MCF 10A (cell line): ENCODE data around the gene UVRAG. TPM values are rescaled to one million over a fixed set of nuclear protein-coding genes. Genes with fewer than 3 reads are reported as not detected.

Experiments
- BruUV-seq: library from RNA; stranded (reverse); fragments of 400-500 nt; replicated peaks from 2 replicates; lab custom pipeline; 2021; lab: Mats Ljungman, UMichigan
- CTCF ChIA-PET: fragments of 300-600 bp; sonication (Branson Sonifier 250); formaldehyde crosslinking; extraction: SDS; loops from one replicate; lab custom pipeline; 2021; ENCODE audit warnings: antibody characterized with exemption, inconsistent platforms; lab: Yijun Ruan, JAX
- POLR2A ChIA-PET: fragments of 300-600, 350-650 bp; sonication (Branson Sonifier 250); formaldehyde crosslinking; extraction: SDS; loops from one replicate; lab custom pipeline; 2020; ENCODE audit warnings: antibody characterized with exemption, inconsistent platforms; lab: Yijun Ruan, JAX
- DNase-seq: peaks from one replicate; pipeline ENCODE4 v3.0.0-alpha.2; 2018; ENCODE audit not compliant: unreplicated experiment
- H3K27ac Mint-ChIP-seq: one replicate; pipeline ENCODE4 v1.8.0; 2022; ENCODE audit warnings: mild to moderate bottlenecking, low read depth, mixed read lengths; ENCODE audit not compliant: unreplicated experiment
- H3K27me3 Mint-ChIP-seq: one replicate; pipeline ENCODE4 v1.8.0; 2022; ENCODE audit warnings: mixed read lengths; ENCODE audit not compliant: insufficient read depth, unreplicated experiment
- H3K36me3 Mint-ChIP-seq: one replicate; pipeline ENCODE4 v1.8.0; 2022; ENCODE audit warnings: mild to moderate bottlenecking, moderate library complexity, mixed read lengths; ENCODE audit not compliant: insufficient read depth, unreplicated experiment
- H3K4me1 Mint-ChIP-seq: one replicate; pipeline ENCODE4 v1.8.0; 2022; ENCODE audit warnings: mixed read lengths; ENCODE audit not compliant: insufficient read depth, unreplicated experiment
- H3K4me3 Mint-ChIP-seq: one replicate; pipeline ENCODE4 v1.8.0; 2022; ENCODE audit warnings: mild to moderate bottlenecking, moderate library complexity, mixed read lengths; ENCODE audit not compliant: unreplicated experiment
- H3K9me3 Mint-ChIP-seq: one replicate; pipeline ENCODE4 v1.8.0; 2022; ENCODE audit warnings: mixed read lengths; ENCODE audit not compliant: unreplicated experiment
- intact Hi-C: fragments of 100-400 bp; cut with micrococcal nuclease; formaldehyde crosslinking; loops from 2 replicates; pipeline ENCODE4 v1.14.1; 2022
- total RNA-seq: library from RNA; stranded (reverse); gene quantifications from 2 replicates; pipeline ENCODE4 v1.2.3, GENCODE V29; 2022
- TF ChIP-seq, protein P1 (sequence below): fragments of 200-600 bp; IDR thresholded peaks from one replicate; pipeline ENCODE4 v1.8.0; 2022; ENCODE audit warnings: antibody characterized with exemption, mild to moderate bottlenecking; ENCODE audit not compliant: unreplicated experiment

Gene UVRAG
- total RNA-seq, 1 experiment from 2014 or later: 12.4 TPM

DNA sequence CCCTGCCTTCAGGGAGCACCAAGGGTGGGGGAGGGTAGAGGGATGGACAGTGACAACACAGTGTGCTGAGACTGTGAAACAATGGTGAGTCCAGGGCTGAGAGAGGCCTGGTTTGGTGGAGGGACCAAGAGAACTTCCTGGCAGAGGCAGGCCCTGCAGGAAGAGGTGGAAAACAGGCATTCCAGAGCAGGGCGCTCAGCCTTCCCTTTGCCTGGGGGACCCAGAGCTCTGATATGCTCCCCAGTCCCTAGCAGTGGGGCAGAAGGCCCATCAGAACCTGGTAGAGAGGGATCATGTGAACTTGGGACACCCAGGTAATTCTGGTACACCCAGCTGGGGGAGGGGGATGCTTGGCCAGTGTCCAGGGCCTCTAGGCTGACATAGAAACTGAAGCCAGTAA is 17.2 kb upstream of the UVRAG start:
- Mint-ChIP-seq H3K36me3 (peaks cover 6% of the 10 kb centered on the region), H3K27ac (no peak overlapping the region), H3K4me1 (peaks cover 8% of the 10 kb centered on the region), H3K9me3 (no peaks in the 10 kb centered on the region), H3K4me3 (no peak overlapping the region), H3K27me3 (no peaks in the 10 kb centered on the region)
- CTCF ChIA-PET: interaction anchor here (0.6 to 1.3 kb wide), 4 partner anchors 11 to 520 kb away, joined by 3 to 5 read pairs (median 4); no protein-coding TSS in a partner anchor
- no peak for DNase-seq
- TF ChIP-seq, protein P1, sequence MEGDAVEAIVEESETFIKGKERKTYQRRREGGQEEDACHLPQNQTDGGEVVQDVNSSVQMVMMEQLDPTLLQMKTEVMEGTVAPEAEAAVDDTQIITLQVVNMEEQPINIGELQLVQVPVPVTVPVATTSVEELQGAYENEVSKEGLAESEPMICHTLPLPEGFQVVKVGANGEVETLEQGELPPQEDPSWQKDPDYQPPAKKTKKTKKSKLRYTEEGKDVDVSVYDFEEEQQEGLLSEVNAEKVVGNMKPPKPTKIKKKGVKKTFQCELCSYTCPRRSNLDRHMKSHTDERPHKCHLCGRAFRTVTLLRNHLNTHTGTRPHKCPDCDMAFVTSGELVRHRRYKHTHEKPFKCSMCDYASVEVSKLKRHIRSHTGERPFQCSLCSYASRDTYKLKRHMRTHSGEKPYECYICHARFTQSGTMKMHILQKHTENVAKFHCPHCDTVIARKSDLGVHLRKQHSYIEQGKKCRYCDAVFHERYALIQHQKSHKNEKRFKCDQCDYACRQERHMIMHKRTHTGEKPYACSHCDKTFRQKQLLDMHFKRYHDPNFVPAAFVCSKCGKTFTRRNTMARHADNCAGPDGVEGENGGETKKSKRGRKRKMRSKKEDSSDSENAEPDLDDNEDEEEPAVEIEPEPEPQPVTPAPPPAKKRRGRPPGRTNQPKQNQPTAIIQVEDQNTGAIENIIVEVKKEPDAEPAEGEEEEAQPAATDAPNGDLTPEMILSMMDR: no peak
- no TSS peak for BruUV-seq
- intact Hi-C loops: no loop called here
- POLR2A ChIA-PET: no interaction called here

DNA sequence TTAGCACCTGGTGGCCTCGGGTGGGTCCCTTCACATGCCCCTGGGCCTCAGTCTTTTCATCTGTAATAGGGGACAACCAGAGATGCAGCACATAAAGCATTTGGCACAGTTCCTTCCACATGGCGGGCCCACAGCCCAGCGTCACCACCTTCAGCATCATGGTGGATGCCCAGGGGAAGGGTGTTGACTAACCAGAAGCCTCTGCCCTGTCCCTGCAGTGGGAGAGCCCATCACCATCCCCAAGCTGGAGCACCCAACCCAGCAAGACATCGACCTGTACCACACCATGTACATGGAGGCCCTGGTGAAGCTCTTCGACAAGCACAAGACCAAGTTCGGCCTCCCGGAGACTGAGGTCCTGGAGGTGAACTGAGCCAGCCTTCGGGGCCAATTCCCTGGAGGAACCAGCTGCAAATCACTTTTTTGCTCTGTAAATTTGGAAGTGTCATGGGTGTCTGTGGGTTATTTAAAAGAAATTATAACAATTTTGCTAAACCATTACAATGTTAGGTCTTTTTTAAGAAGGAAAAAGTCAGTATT is 14.8 kb upstream of the UVRAG start:
- Mint-ChIP-seq H3K4me3 (no peak overlapping the region), H3K27ac (no peak overlapping the region), H3K4me1 (peaks cover 7% of the 10 kb centered on the region), H3K36me3 (peaks cover 8% of the 10 kb centered on the region), H3K9me3 (no peaks in the 10 kb centered on the region), H3K27me3 (no peaks in the 10 kb centered on the region)
- intact Hi-C loops: no loop called here
- no peak for DNase-seq
- CTCF ChIA-PET: interaction anchor here (2.2 kb wide), 1 partner anchor 68 kb away, joined by 10 read pairs; no protein-coding TSS in a partner anchor
- POLR2A ChIA-PET: interaction anchor here (0.5 kb wide), 1 partner anchor 291 kb away, joined by 3 read pairs; no protein-coding TSS in a partner anchor
- BruUV-seq: no TSS peak
- TF ChIP-seq, protein P1: no peak

DNA sequence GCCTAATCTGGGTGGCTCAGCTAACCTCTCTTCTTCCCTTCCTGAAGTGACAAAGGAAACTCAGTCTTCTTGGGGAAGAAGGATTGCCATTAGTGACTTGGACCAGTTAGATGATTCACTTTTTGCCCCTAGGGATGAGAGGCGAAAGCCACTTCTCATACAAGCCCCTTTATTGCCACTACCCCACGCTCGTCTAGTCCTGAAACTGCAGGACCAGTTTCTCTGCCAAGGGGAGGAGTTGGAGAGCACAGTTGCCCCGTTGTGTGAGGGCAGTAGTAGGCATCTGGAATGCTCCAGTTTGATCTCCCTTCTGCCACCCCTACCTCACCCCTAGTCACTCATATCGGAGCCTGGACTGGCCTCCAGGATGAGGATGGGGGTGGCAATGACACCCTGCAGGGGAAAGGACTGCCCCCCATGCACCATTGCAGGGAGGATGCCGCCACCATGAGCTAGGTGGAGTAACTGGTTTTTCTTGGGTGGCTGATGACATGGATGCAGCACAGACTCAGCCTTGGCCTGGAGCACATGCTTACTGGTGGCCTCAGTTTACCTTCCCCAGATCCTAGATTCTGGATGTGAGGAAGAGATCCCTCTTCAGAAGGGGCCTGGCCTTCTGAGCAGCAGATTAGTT is 14.2 kb upstream of the UVRAG start:
- POLR2A ChIA-PET: no interaction called here
- CTCF ChIA-PET: interaction anchor here (0.6 to 4.3 kb wide), 6 partner anchors 12 to 1789 kb away, joined by 3 to 73 read pairs (median 8); no protein-coding TSS in a partner anchor
- no peak for DNase-seq
- no TSS peak for BruUV-seq
- TF ChIP-seq, protein P1: no peak
- Mint-ChIP-seq H3K4me3 (no peak overlapping the region), H3K4me1 (peaks cover under 1% of the 10 kb centered on the region), H3K36me3 (peaks cover 12% of the 10 kb centered on the region), H3K27me3 (no peaks in the 10 kb centered on the region), H3K27ac (no peak overlapping the region), H3K9me3 (no peaks in the 10 kb centered on the region)
- intact Hi-C loops: no loop called here

DNA sequence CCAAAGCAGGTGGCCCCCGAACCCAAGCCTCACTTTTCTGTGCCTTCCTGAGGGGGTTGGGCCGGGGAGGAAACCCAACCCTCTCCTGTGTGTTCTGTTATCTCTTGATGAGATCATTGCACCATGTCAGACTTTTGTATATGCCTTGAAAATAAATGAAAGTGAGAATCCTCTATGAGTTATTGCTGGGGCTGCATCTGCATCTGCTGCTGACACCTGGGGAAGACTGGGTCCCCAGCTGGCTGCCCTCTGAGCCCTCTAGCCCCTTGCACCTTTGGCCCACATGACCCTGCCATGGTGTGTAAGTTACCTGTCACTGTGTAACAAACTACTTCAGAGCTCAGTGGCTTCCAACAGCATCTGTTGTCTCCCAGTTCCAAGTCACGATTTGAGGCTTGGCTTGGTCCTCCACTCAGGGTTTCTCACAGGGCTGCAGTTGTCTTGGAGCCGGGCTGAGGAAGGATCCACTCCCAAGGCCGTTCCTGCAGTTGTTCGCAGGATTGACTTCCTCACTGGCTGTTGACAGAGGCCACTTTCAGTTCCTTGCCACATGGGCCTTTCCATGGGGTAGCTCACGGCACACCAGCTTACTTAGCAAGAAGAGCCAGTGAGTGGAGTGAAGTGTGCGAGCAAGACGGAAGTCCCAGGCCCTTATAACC is 13.5 kb upstream of the UVRAG start:
- Mint-ChIP-seq H3K27me3 (no peaks in the 10 kb centered on the region), H3K9me3 (no peaks in the 10 kb centered on the region), H3K27ac (no peak overlapping the region), H3K4me1 (no peaks in the 10 kb centered on the region), H3K4me3 (no peak overlapping the region), H3K36me3 (peaks cover 12% of the 10 kb centered on the region)
- intact Hi-C loops: no loop called here
- ChIA-PET POLR2A (interaction anchor here (1.6 kb wide), 1 partner anchor 12 kb away, joined by 3 read pairs; no protein-coding TSS in a partner anchor), CTCF (interaction anchor here (0.5 to 4.3 kb wide), 13 partner anchors 7 to 1790 kb away, joined by 3 to 73 read pairs (median 4); no protein-coding TSS in a partner anchor)
- BruUV-seq: no TSS peak
- TF ChIP-seq, protein P1: no peak
- DNase-seq: no peak
